Liver (tissue), 9 donors: Measurements from ENCODE around the gene TSPAN5. TPM values are rescaled to one million over a fixed set of nuclear protein-coding genes. Genes with fewer than 3 reads are reported as not detected.

Source experiments
- DNase-seq: peaks from one replicate; pipeline ENCODE4 v3.0.0-alpha.2; 2017; ENCODE audit warnings: low spot score
- H3K27ac ChIP-seq, 2 donors: one replicate each; pipeline ENCODE4 v1.7.0; 2013; ENCODE audit warnings: inconsistent platforms in 2 of 2, low read length in 2 of 2, control low read depth in 1 of 2, low read depth in 1 of 2, mild to moderate bottlenecking in 1 of 2
- H3K27me3 ChIP-seq, 4 donors: one replicate each; pipeline versions ENCODE4 v1.6.1 to v1.7.0; 2013; ENCODE audit warnings: low read length in 3 of 4, inconsistent platforms in 1 of 4, mild to moderate bottlenecking in 1 of 4, moderate library complexity in 1 of 4; ENCODE audit not compliant: control insufficient read depth in 4 of 4, insufficient read depth in 4 of 4
- H3K36me3 ChIP-seq, 4 donors: one replicate each; pipeline versions ENCODE4 v1.6.1 to v1.7.0; 2013; ENCODE audit warnings: low read length in 3 of 4, mild to moderate bottlenecking in 3 of 4, low read depth in 1 of 4, moderate library complexity in 1 of 4; ENCODE audit not compliant: control insufficient read depth in 4 of 4, insufficient read depth in 3 of 4
- H3K4me1 ChIP-seq, 4 donors: one replicate each; pipeline versions ENCODE4 v1.6.1 to v1.7.0; 2013; ENCODE audit warnings: low read length in 3 of 4, mild to moderate bottlenecking in 3 of 4, moderate library complexity in 1 of 4; ENCODE audit not compliant: control insufficient read depth in 4 of 4, insufficient read depth in 4 of 4
- H3K4me3 ChIP-seq, 3 donors: one replicate each; pipeline versions ENCODE4 v1.6.1 to v1.7.0; 2013; ENCODE audit warnings: low read length in 3 of 3, control low read depth in 1 of 3, low read depth in 1 of 3, mild to moderate bottlenecking in 1 of 3
- H3K9ac ChIP-seq, 2 donors: one replicate each; pipeline ENCODE4 v1.7.0; 2013; ENCODE audit warnings: low read length in 2 of 2, mild to moderate bottlenecking in 2 of 2, moderate library complexity in 2 of 2, control low read depth in 1 of 2, low read depth in 1 of 2
- H3K9me3 ChIP-seq, 4 donors: one replicate each; pipeline versions ENCODE4 v1.6.1 to v1.7.0; 2013; ENCODE audit warnings: low read length in 3 of 4; ENCODE audit not compliant: control insufficient read depth in 4 of 4
- ATF3 ChIP-seq: IDR thresholded peaks from 2 replicates; pipeline ENCODE4 v1.6.1; 2016; ENCODE audit warnings: antibody characterized with exemption
- CTCF ChIP-seq: fragments of 150-350 bp; IDR thresholded peaks from 2 replicates; pipeline ENCODE4 v1.5.1; 2017; ENCODE audit warnings: improper control_type of control experiment, low read depth, low read length; ENCODE audit not compliant: missing input control
- EGR1 ChIP-seq, 2 donors: IDR thresholded peaks; 2 replicates each; pipeline ENCODE4 v1.6.1; 2016 to 2018; ENCODE audit warnings: antibody characterized with exemption in 2 of 2, low read depth in 2 of 2
- FOXA1 ChIP-seq: IDR thresholded peaks from 2 replicates; pipeline ENCODE4 v1.6.1; 2016; ENCODE audit warnings: antibody characterized with exemption
- FOXA2 ChIP-seq: IDR thresholded peaks from 2 replicates; pipeline ENCODE4 v1.6.1; 2016; ENCODE audit warnings: antibody characterized with exemption
- GABPA ChIP-seq, 2 donors: IDR thresholded peaks in 1 of 2; conservative IDR thresholded peaks in 1 of 2; 2 replicates each; pipeline ENCODE4 v1.6.1; 2016; ENCODE audit warnings: antibody characterized with exemption in 2 of 2, mild to moderate bottlenecking in 1 of 2, moderate library complexity in 1 of 2
- HNF4A ChIP-seq, 2 donors: conservative IDR thresholded peaks; 2 replicates each; pipeline ENCODE4 v1.6.1; 2016; ENCODE audit warnings: antibody characterized with exemption in 2 of 2, mild to moderate bottlenecking in 2 of 2
- HNF4G ChIP-seq: IDR thresholded peaks from 2 replicates; pipeline ENCODE4 v1.6.1; 2016; ENCODE audit warnings: antibody characterized with exemption
- JUND ChIP-seq, 2 donors: IDR thresholded peaks; 2 replicates each; pipeline ENCODE4 v1.6.1; 2016; ENCODE audit warnings: antibody characterized with exemption in 2 of 2
- MAX ChIP-seq: IDR thresholded peaks from 2 replicates; pipeline ENCODE4 v1.6.1; 2016; ENCODE audit warnings: antibody characterized with exemption
- NR2F2 ChIP-seq: IDR thresholded peaks from 2 replicates; pipeline ENCODE4 v1.6.1; 2016; ENCODE audit warnings: antibody characterized with exemption
- RAD21 ChIP-seq, 2 donors: IDR thresholded peaks; 2 replicates each; pipeline ENCODE4 v1.6.1; 2016; ENCODE audit warnings: antibody characterized with exemption in 2 of 2, mild to moderate bottlenecking in 2 of 2
- REST ChIP-seq: IDR thresholded peaks from 2 replicates; pipeline ENCODE4 v1.6.1; 2016; ENCODE audit warnings: antibody characterized with exemption, mild to moderate bottlenecking
- RXRA ChIP-seq, 2 donors: IDR thresholded peaks; 2 replicates each; pipeline ENCODE4 v1.6.1; 2017 to 2018; ENCODE audit warnings: antibody characterized with exemption in 2 of 2, mild to moderate bottlenecking in 1 of 2
- SP1 ChIP-seq: IDR thresholded peaks from 2 replicates; pipeline ENCODE4 v1.6.1; 2018; ENCODE audit warnings: antibody characterized with exemption, mild to moderate bottlenecking
- TAF1 ChIP-seq: conservative IDR thresholded peaks from 2 replicates; pipeline ENCODE4 v1.6.1; 2016; ENCODE audit warnings: antibody characterized with exemption, mild to moderate bottlenecking
- YY1 ChIP-seq: IDR thresholded peaks from 2 replicates; pipeline ENCODE4 v1.6.1; 2016; ENCODE audit warnings: antibody characterized with exemption, mild to moderate bottlenecking
- ZBTB33 ChIP-seq: IDR thresholded peaks from 2 replicates; pipeline ENCODE4 v1.6.1; 2016; ENCODE audit warnings: antibody characterized with exemption
- WGBS: extraction: QIAGEN DNeasy Blood & Tissue Kit; methylation state at CpG from one replicate; pipeline ENCODE4 v1.1.7; 2013; 5-methylcytosine and 5-hydroxymethylcytosine counted together
- polyA plus RNA-seq, 2 donors: library from polyadenylated mRNA; stranded (reverse) in 1 of 2; unstranded in 1 of 2; fragments of 200-250 nt in 1 of 2; fragments of >200 nt in 1 of 2; fragmentation: Nextera tagmentation in 1 of 2; extraction: Ambion mirVana in 1 of 2; gene quantifications; one replicate each; pipeline versions ENCODE4 v1.2.1 to v1.2.3, GENCODE V29; 2013 to 2015
- total RNA-seq, 2 donors: library from RNA; depleted of rRNA; stranded (reverse); fragments of >200 nt; gene quantifications; one replicate each; pipeline ENCODE4 v1.2.3, GENCODE V29; 2014
- donor health status: healthy.
- donor health status: healthy.
- donor health status: healthy.
- donor health status: healthy.
- donor health status: healthy.

TSPAN5 gene
- total and polyA plus RNA-seq, 4 donors = 0.36 to 54.0 (median 0.63) TPM

GRCh38 chr4:98503676-98504075, 154.7 kb downstream of the TSPAN5 start (continued):
- TF ChIP-seq REST = no peak
- TF ChIP-seq JUND (IDR thresholded peaks at IDR 0.05) = no peak
- TF ChIP-seq YY1 = no peak

GRCh38 chr4:98502624-98503023, 155.8 kb downstream of the TSPAN5 start:
- no peak for DNase-seq
- no peaks in the 10 kb centered on the region for H3K9me3 ChIP-seq
- no peak for TF ChIP-seq YY1
- TF ChIP-seq FOXA2 = no peak
- TF ChIP-seq GABPA (IDR thresholded peaks at IDR 0.05 in 1 of 2, conservative IDR thresholded peaks at IDR 0.05 in 1 of 2) = no peak
- TF ChIP-seq REST = no peak
- TF ChIP-seq FOXA1 = no peak
- no peak for TF ChIP-seq NR2F2
- no peak for TF ChIP-seq EGR1 (IDR thresholded peaks at IDR 0.05; ENCODE audit: low read depth in 2 of 2)
- TF ChIP-seq TAF1 = no peak
- no peak for TF ChIP-seq RAD21 (IDR thresholded peaks at IDR 0.05)
- TF ChIP-seq MAX = no peak
- no peak for TF ChIP-seq SP1
- no peak for TF ChIP-seq HNF4A (conservative IDR thresholded peaks at IDR 0.05)
- no peak for TF ChIP-seq ZBTB33
- TF ChIP-seq HNF4G = no peak
- TF ChIP-seq CTCF = no peak
- TF ChIP-seq RXRA (IDR thresholded peaks at IDR 0.05) = no peak
- TF ChIP-seq ATF3 = no peak
- no peak overlapping the region for H3K9ac ChIP-seq
- H3K27ac ChIP-seq = no peak overlapping the region
- no peak overlapping the region for H3K4me3 ChIP-seq
- no peaks in the 10 kb centered on the region for H3K36me3 ChIP-seq
- WGBS = 96% methylated on average over 1 of the region's 1 CpG
- no peaks in the 10 kb centered on the region for H3K4me1 ChIP-seq
- H3K27me3 ChIP-seq = no peaks in the 10 kb centered on the region
